A549 treated with DMSO at 1 μM for 4 hours (cell line): ENCODE results near the gene TAF1B. TPM values are rescaled to one million over a fixed set of nuclear protein-coding genes. Genes with fewer than 3 reads are reported as not detected.

Experiments used
- total RNA-seq: library from RNA; stranded (reverse); fragments of 200-300 nt; extraction: Qiagen RNA extraction; gene quantifications from 5 replicates; pipeline ENCODE4 v1.2.3, GENCODE V29; 2022; ENCODE audit warnings: low read depth

The TAF1B gene
- 23.4 to 46.5 TPM (median 27.1 TPM) in 5 replicates for total RNA-seq

DNA sequence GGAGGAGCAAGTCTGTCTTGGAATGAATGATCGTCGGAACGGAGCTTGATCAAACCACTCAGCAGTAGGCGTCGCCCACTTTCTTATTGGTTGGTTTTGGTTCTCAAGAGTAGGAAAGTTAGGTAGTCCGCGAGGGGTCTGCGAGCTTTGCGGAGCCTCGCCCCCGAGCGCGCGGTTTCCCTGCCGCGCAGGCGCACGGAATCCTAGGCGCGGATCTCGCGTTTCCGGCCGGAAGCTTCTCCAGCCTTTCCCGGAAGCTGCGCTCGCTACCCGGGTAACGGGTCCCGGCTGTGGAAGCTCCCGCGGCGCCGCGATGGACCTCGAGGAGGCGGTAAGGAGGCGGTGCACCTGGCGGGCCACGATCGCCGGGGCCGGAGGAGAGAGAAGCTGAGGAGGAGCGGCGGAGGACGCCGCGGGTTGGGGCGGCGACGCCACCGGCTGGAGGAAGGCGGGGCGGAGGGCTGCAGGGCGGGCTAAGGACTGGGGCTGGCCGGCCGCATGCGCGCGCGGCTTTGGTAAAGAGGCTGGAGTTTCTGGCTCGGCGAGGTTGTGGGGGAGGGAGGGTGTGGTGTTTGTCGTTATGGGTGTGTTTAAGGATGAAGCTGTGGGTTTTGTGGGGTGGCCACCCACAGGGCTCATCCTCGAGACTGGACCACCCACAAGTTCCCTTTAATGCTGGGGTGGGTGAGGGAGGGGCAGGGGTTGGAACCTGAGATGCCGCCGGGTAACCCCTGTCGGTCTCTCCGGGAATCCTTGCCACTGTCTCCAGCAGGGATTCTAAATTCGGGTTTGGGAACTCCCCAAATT, at the start of gene TAF1B:
TSS of gene TAF1B (plus strand) at position 246 of the 807 bp plus-strand sequence. CDS start at position 314, 68 bp downstream.

DNA sequence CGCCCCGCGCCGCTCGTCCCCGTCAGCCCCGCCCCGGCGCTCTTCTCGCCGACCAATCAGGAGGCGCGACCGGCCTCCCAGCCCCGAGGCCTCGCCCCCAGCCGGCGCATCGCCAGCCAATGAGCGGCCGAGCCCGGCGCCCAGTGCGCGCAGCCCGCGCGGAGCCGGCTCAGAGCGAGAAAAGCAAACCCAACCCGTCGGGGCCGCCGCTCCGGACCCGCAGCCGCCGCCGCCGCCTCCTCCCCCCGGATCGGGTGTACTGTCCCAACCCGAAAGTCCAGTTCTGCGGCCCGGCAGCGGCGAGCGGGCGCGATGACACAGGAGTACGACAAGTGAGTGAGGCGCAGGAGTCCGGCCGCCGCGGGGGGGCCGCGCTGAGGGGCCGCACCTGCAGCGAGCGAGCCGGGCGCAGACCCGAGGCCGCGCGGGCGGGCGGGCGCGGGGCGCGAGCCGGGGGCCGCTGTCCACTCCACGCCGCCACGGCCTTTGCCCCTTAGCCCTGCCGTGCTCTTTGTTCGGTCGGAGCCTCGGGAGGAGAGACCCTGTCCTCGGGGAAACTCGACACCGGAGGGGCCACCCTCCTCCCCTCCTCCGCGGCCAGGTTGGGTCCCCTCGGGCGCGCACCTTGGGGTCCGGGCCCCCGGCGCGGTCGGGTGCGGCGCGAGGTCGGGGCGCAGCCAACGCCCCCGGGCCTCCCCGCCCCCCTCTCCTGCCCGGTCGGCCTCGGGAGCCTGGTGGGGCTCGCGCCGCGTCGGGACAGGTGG, 108.4 kb downstream of the TAF1B start, which contains the start of gene GRHL1:
TSS of gene GRHL1 (plus strand) at position 172 of the 764 bp plus-strand sequence. CDS start at position 313, 141 bp downstream.

Other genes starting within 250 kb of the TAF1B start
- gene YWHAQ, start 212.5 kb upstream of the TAF1B start, total RNA-seq = 648 to 722 TPM (median 713 TPM) in 5 replicates
- gene GRHL1, start 108.2 kb downstream of the TAF1B start, total RNA-seq = 1.2 to 1.7 TPM (median 1.2 TPM) in 5 replicates
- gene KLF11, start 200.1 kb downstream of the TAF1B start, total RNA-seq = 3.7 to 5.7 TPM (median 5.4 TPM) in 5 replicates
- gene CYS1, start 236.9 kb downstream of the TAF1B start, total RNA-seq = 0.65 to 1.7 TPM (median 1.4 TPM) in 5 replicates